GM19438 (cell line): Measurements from ENCODE around the gene PAX2.

ENCODE experiments used
- ATAC-seq: cut with Tn5 transposase; IDR thresholded peaks from one replicate; pipeline ENCODE4 v1.9.1; 2021; ENCODE audit warnings: low read depth; ENCODE audit not compliant: unreplicated experiment

PAX2 gene

GRCh38 chr10:100830728-100831111 lies 85.3 kb downstream of the PAX2 start:
- no peak for ATAC-seq

- ATAC-seq: no peak
Measured at GRCh38 chr10:100831742-100832141, 86.4 kb downstream of the PAX2 start.

GRCh38 chr10:100835810-100836209 lies 90.4 kb downstream of the PAX2 start:
- ATAC-seq: no peak

GRCh38 chr10:100836891-100837290 lies 91.5 kb downstream of the PAX2 start:
- no peak for ATAC-seq

- ATAC-seq: no peak
Measured at GRCh38 chr10:100837300-100837699, 91.9 kb downstream of the PAX2 start.

GRCh38 chr10:100838986-100839385 lies 93.6 kb downstream of the PAX2 start:
- no peak for ATAC-seq

GRCh38 chr10:100841528-100841927 lies 96.1 kb downstream of the PAX2 start:
- ATAC-seq: no peak

- no peak for ATAC-seq
Measured at GRCh38 chr10:100847440-100847839, 102.1 kb downstream of the PAX2 start.

GRCh38 chr10:100848770-100849169 lies 103.4 kb downstream of the PAX2 start:
- no peak for ATAC-seq

- ATAC-seq: no peak
Measured at GRCh38 chr10:100858261-100858660, 112.9 kb downstream of the PAX2 start.

- ATAC-seq: no peak
Measured at GRCh38 chr10:100858747-100859483, 113.5 kb downstream of the PAX2 start.

- ATAC-seq: no peak
Measured at GRCh38 chr10:100859484-100859763, 114.0 kb downstream of the PAX2 start.

- no peak for ATAC-seq
Measured at GRCh38 chr10:100863433-100863832, 118.1 kb downstream of the PAX2 start.

GRCh38 chr10:100864036-100864885 lies 118.9 kb downstream of the PAX2 start:
- no peak for ATAC-seq

- no peak for ATAC-seq
Measured at GRCh38 chr10:100864978-100865377, 119.6 kb downstream of the PAX2 start.

GRCh38 chr10:100866010-100866409 lies 120.6 kb downstream of the PAX2 start:
- no peak for ATAC-seq

- no peak for ATAC-seq
Measured at GRCh38 chr10:100866575-100867098, 121.3 kb downstream of the PAX2 start.

GRCh38 chr10:100867261-100867963 lies 122.0 kb downstream of the PAX2 start:
- no peak for ATAC-seq

GRCh38 chr10:100868382-100868781 lies 123.0 kb downstream of the PAX2 start:
- no peak for ATAC-seq

GRCh38 chr10:100869399-100869798 lies 124.0 kb downstream of the PAX2 start:
- no peak for ATAC-seq
